Left ventricle myocardium inferior (tissue), 1 donor: ENCODE results near the gene HDAC11. TPM values are rescaled to one million over a fixed set of nuclear protein-coding genes. Genes with fewer than 3 reads are reported as not detected.

ENCODE experiments used
- DNase-seq: peaks from one replicate; pipeline ENCODE4 v3.0.0-alpha.2; 2020
- H3K27ac ChIP-seq: fragments of 200-600 bp; replicated peaks from 2 replicates; pipeline ENCODE4 v1.8.0; 2021
- H3K27me3 ChIP-seq: fragments of 200-600 bp; 2 replicates; pipeline ENCODE4 v1.8.0; 2021; ENCODE audit warnings: low read depth
- H3K36me3 ChIP-seq: fragments of 200-600 bp; 2 replicates; pipeline ENCODE4 v1.8.0; 2021
- H3K4me1 ChIP-seq: fragments of 200-600 bp; 2 replicates; pipeline ENCODE4 v1.8.0; 2021
- H3K4me3 ChIP-seq: fragments of 200-600 bp; 2 replicates; pipeline ENCODE4 v1.8.0; 2021; ENCODE audit warnings: mild to moderate bottlenecking, moderate library complexity
- H3K9me3 ChIP-seq: fragments of 200-600 bp; replicated peaks from 2 replicates; pipeline ENCODE4 v1.8.0; 2021
- CTCF ChIP-seq: fragments of 200-600 bp; IDR thresholded peaks from 2 replicates; pipeline ENCODE4 v1.8.0; 2021; ENCODE audit warnings: antibody characterized with exemption, mild to moderate bottlenecking, borderline replicate concordance
- intact Hi-C: fragments of 100-400 bp; cut with micrococcal nuclease; formaldehyde crosslinking; loops from one replicate; pipeline ENCODE4 v1.11.0; 2022
- total RNA-seq: library from RNA; stranded (reverse); fragmentation: NEBNext Ultra II Directional; extraction: Animal tissue kit (Norgen Biotek cat#: 25700); gene quantifications from one replicate; pipeline ENCODE4 v1.2.1, GENCODE V29; 2021
- donor health status: DM: no; HTN: yes; CAD: no; lungs with severe emphysema.

Gene HDAC11
- total RNA-seq, 1 donor from 2014 or later = 34.3 TPM

GRCh38 chr3:13506680-13507079 is 26.6 kb downstream of the HDAC11 start:
- Histone ChIP-seq H3K4me1 (peaks cover 11% of the 10 kb centered on the region), H3K36me3 (peaks cover 18% of the 10 kb centered on the region), H3K27ac (no peak overlapping the region), H3K4me3 (no peak overlapping the region), H3K27me3 (no peaks in the 10 kb centered on the region), H3K9me3 (no peaks in the 10 kb centered on the region)
- intact Hi-C loops = no loop called here
- DNase-seq = peak; percentile 8
- TF ChIP-seq CTCF = no peak

GRCh38 chr3:13507247-13507569 is 27.1 kb downstream of the HDAC11 start:
- Histone ChIP-seq H3K4me1 (peaks cover 11% of the 10 kb centered on the region), H3K27ac (no peak overlapping the region), H3K36me3 (peaks cover 18% of the 10 kb centered on the region), H3K9me3 (no peaks in the 10 kb centered on the region), H3K27me3 (no peaks in the 10 kb centered on the region), H3K4me3 (no peak overlapping the region)
- TF ChIP-seq CTCF = no peak
- intact Hi-C loops = no loop called here
- no peak for DNase-seq

- Histone ChIP-seq H3K4me3 (no peak overlapping the region), H3K27ac (no peak overlapping the region), H3K4me1 (peaks cover 11% of the 10 kb centered on the region), H3K36me3 (peaks cover 14% of the 10 kb centered on the region), H3K27me3 (no peaks in the 10 kb centered on the region), H3K9me3 (no peaks in the 10 kb centered on the region)
- DNase-seq = peak; percentile 19
- no peak for TF ChIP-seq CTCF
- intact Hi-C loops = no loop called here
Observed at GRCh38 chr3:13507570-13508339, 27.6 kb downstream of the HDAC11 start.

- H3K27ac ChIP-seq = no peak overlapping the region
- no peak overlapping the region for H3K4me3 ChIP-seq
- intact Hi-C loops = no loop called here
- TF ChIP-seq CTCF = no peak
- peak; percentile 7 for DNase-seq
- no peaks in the 10 kb centered on the region for H3K9me3 ChIP-seq
- H3K27me3 ChIP-seq = no peaks in the 10 kb centered on the region
- peaks cover 11% of the 10 kb centered on the region for H3K4me1 ChIP-seq
- peaks cover 11% of the 10 kb centered on the region for H3K36me3 ChIP-seq
Observed at GRCh38 chr3:13508496-13508895, 28.4 kb downstream of the HDAC11 start.

GRCh38 chr3:13509059-13509815 is 29.1 kb downstream of the HDAC11 start:
- no peak overlapping the region for H3K27ac ChIP-seq
- H3K9me3 ChIP-seq = no peaks in the 10 kb centered on the region
- H3K36me3 ChIP-seq = peaks cover 9% of the 10 kb centered on the region
- H3K4me3 ChIP-seq = no peak overlapping the region
- peaks cover 11% of the 10 kb centered on the region for H3K4me1 ChIP-seq
- TF ChIP-seq CTCF = no peak
- intact Hi-C loops = no loop called here
- peak; percentile 7 for DNase-seq
- H3K27me3 ChIP-seq = no peaks in the 10 kb centered on the region
